Measurements from ENCODE around the gene ITPRIPL1. TPM values are rescaled to one million over a fixed set of nuclear protein-coding genes. Genes with fewer than 3 reads are reported as not detected.
A peak's percentile ranks its signal among the peaks of the same experiment; 100 is the strongest.

ITPRIPL1 gene
- total RNA-seq, 1 donor = 4.7 TPM

DNA sequence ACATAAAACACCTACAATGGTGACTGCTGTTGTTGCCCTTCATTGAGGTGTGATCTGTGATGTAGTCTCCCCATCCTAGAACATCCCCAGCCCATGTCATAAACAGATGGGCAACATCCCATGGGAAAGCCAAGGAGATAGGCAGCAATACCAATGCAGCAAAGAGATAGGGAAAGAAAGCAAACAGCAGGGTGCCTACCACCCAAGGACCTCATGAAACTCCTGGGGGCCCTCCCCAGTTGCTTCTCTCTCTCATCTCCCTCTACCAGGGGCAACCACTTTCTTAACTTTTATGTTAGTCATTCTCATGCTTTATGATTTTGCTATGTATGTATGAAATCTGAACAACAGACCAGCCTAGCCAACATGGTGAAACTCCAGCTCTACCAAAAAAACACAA, 8.1 kb upstream of the ITPRIPL1 start:
- Histone ChIP-seq H3K4me1 (ENCODE audit: insufficient read depth, low read length) (peaks cover 51% of the 10 kb centered on the region), H3K4me3 (ENCODE audit: low read length) (no peak overlapping the region), H3K9me3 (ENCODE audit: low read depth, low read length) (no peaks in the 10 kb centered on the region), H3K27me3 (ENCODE audit: insufficient read depth, low read length) (no peaks in the 10 kb centered on the region)

GRCh38 chr2:96317584-96317997, 7.5 kb upstream of the ITPRIPL1 start:
- peaks cover 57% of the 10 kb centered on the region for H3K4me1 ChIP-seq (ENCODE audit: insufficient read depth, low read length)
- no peaks in the 10 kb centered on the region for H3K27me3 ChIP-seq (ENCODE audit: insufficient read depth, low read length)

DNA sequence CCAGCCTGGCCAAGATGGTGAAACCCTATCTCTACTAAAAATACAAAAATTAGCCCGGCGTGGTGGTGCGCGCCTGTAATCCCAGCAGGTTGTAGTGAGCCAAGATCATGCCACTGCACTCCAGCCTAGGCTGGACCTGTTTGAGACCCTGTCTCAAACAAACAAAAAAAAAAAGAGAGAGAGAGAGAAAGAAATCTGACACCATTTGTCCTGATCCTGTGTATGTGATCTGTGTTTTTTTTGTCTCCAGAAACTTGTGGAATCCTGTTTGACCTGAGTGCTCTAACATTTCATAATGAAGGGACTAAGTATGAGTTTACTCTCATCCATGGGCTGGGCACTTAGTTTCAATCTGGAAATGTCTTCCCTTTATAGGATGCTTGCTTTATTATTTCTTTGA, 6.4 kb upstream of the ITPRIPL1 start:
- Histone ChIP-seq H3K9me3 (ENCODE audit: low read depth, low read length) (no peaks in the 10 kb centered on the region), H3K4me3 (ENCODE audit: low read length) (no peak overlapping the region), H3K27me3 (ENCODE audit: insufficient read depth, low read length) (no peaks in the 10 kb centered on the region), H3K4me1 (ENCODE audit: insufficient read depth, low read length) (peaks cover 59% of the 10 kb centered on the region)

More at GRCh38 chr2:96317584-96317997, 7.5 kb upstream of the ITPRIPL1 start:
- Histone ChIP-seq H3K4me3 (ENCODE audit: low read length) (no peak overlapping the region), H3K9me3 (ENCODE audit: low read depth, low read length) (no peaks in the 10 kb centered on the region)

- peaks cover 61% of the 10 kb centered on the region for H3K4me1 ChIP-seq (ENCODE audit: insufficient read depth, low read length)
- no peak overlapping the region for H3K4me3 ChIP-seq (ENCODE audit: low read length)
- H3K9me3 ChIP-seq (ENCODE audit: low read depth, low read length) = no peaks in the 10 kb centered on the region
- H3K27me3 ChIP-seq (ENCODE audit: insufficient read depth, low read length) = no peaks in the 10 kb centered on the region
Measured at GRCh38 chr2:96319396-96319795, 5.7 kb upstream of the ITPRIPL1 start.

DNA sequence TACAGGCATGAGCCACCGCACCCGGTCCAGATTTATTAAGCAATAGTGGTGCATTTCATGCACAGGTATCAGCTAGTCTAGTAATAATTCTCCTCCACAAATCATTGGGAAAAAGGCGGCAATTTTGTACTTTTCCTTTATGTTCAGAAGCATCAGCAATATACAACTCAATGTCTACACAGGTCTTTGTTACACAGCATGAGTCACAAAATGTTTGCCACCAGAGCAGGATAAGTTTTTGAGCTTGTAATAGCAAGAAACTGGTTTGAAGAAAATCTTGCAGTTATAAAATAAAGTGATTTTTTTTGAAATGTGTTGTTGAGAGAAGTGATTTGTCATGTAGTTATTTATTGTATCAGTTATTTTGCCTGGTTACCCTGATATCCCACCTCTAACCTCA, 4.8 kb upstream of the ITPRIPL1 start:
- H3K4me3 ChIP-seq (ENCODE audit: low read length) = peak overlapping the region; percentile 67
- peaks cover 63% of the 10 kb centered on the region for H3K4me1 ChIP-seq (ENCODE audit: insufficient read depth, low read length)
- no peaks in the 10 kb centered on the region for H3K27me3 ChIP-seq (ENCODE audit: insufficient read depth, low read length)
- no peaks in the 10 kb centered on the region for H3K9me3 ChIP-seq (ENCODE audit: low read depth, low read length)

DNA sequence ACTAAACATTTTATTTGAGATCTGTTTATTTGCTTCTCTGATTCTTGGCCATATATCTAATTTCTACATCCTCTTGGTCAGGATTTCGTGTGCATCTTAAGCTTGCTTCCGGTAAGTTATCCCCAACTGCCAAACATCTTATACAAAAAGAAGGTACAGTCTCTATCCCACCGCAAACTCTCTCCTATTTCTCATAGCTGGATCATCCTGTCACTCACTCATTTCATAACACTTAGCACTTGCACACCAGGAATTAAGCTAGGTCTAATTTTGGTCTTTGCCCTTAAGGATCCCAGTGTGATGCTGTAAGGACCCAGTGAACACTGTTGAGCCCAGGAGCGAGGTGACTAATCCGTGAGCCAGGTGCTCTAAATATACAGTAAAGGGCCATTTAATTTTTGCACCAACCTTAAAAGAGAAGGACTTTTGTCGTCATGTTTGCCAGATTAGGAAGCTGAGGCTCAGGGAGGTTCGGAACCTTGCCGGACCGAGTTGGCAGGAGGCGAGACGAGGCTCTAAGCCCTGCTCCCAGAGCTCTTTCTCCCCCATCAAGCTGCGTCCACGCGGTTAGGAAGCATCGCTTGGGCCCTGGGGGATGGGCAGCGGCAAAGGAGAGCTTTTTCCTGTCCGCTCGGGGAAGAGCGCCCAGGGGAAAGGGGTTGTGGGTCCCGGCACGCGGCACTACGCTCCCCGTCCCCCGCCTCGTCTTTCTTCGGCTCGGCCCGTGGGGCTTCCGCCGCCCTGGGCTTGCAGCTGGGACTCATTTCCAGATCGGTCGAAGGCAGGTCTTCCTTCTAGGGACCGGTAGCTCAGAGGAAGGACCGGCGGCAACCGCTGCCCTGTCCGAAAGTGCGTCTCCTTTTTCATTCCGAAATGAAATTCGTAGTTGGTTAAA, 4.1 kb upstream of the ITPRIPL1 start:
- Histone ChIP-seq H3K4me1 (ENCODE audit: insufficient read depth, low read length) (peaks cover 62% of the 10 kb centered on the region), H3K9me3 (ENCODE audit: low read depth, low read length) (no peaks in the 10 kb centered on the region), H3K27me3 (ENCODE audit: insufficient read depth, low read length) (no peaks in the 10 kb centered on the region), H3K4me3 (ENCODE audit: low read length) (peak overlapping the region; percentile 67)

GRCh38 chr2:96323849-96324248, 1.3 kb upstream of the ITPRIPL1 start:
- peaks cover 60% of the 10 kb centered on the region for H3K4me1 ChIP-seq (ENCODE audit: insufficient read depth, low read length)
- no peaks in the 10 kb centered on the region for H3K9me3 ChIP-seq (ENCODE audit: low read depth, low read length)
- H3K4me3 ChIP-seq (ENCODE audit: low read length) = no peak overlapping the region
- no peaks in the 10 kb centered on the region for H3K27me3 ChIP-seq (ENCODE audit: insufficient read depth, low read length)

DNA sequence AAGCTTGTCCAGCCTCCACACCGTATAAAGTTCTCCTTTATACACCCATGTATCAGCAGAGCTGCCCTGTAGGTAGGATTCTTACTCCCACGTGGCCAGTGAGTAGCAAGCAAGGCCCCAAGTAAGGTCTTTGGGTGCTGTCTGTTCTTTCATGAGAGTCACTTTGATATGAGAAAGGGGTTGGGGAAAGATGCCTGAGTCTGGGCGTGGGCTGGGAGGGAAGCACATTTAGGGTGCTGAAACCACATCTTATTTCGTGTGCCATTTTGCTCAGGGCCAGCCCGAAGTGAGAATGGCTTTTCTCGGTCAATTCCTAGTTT, 436 bp upstream of the ITPRIPL1 start:
- Histone ChIP-seq H3K4me3 (ENCODE audit: low read length) (peak overlapping the region; percentile 48), H3K27me3 (ENCODE audit: insufficient read depth, low read length) (no peaks in the 10 kb centered on the region), H3K4me1 (ENCODE audit: insufficient read depth, low read length) (peaks cover 52% of the 10 kb centered on the region), H3K9me3 (ENCODE audit: low read depth, low read length) (no peaks in the 10 kb centered on the region)

DNA sequence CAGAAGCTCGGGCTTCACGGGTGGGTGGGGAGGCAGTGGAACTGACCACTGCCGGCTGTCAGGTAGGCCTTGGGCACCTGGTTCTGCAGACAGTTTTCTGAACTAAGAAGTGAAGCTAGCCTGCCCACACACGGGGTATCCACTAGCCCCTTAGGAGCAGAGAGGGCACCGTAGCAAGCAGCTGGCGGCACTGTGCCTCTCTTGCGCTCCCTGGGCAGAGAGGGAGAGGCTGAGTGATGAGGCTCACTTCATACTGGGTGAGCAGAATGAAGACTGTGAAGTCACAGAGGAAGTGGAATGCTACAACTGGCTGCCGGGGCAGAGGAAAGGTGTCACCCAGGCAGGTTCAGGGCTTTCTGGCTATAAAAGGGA, 753 bp downstream of the ITPRIPL1 start:
- peak overlapping the region; percentile 48 for H3K4me3 ChIP-seq (ENCODE audit: low read length)
- H3K27me3 ChIP-seq (ENCODE audit: insufficient read depth, low read length) = no peaks in the 10 kb centered on the region
- no peaks in the 10 kb centered on the region for H3K9me3 ChIP-seq (ENCODE audit: low read depth, low read length)
- peaks cover 43% of the 10 kb centered on the region for H3K4me1 ChIP-seq (ENCODE audit: insufficient read depth, low read length)

- no peak overlapping the region for H3K4me3 ChIP-seq (ENCODE audit: low read length)
Measured at GRCh38 chr2:96326564-96326963, 1.4 kb downstream of the ITPRIPL1 start.

GRCh38 chr2:96326990-96327820, 2.1 kb downstream of the ITPRIPL1 start:
- Histone ChIP-seq H3K4me1 (ENCODE audit: insufficient read depth, low read length) (peaks cover 30% of the 10 kb centered on the region), H3K27me3 (ENCODE audit: insufficient read depth, low read length) (no peaks in the 10 kb centered on the region), H3K4me3 (ENCODE audit: low read length) (no peak overlapping the region), H3K9me3 (ENCODE audit: low read depth, low read length) (no peaks in the 10 kb centered on the region)

More at GRCh38 chr2:96326564-96326963, 1.4 kb downstream of the ITPRIPL1 start:
- no peaks in the 10 kb centered on the region for H3K9me3 ChIP-seq (ENCODE audit: low read depth, low read length)
- no peaks in the 10 kb centered on the region for H3K27me3 ChIP-seq (ENCODE audit: insufficient read depth, low read length)
- H3K4me1 ChIP-seq (ENCODE audit: insufficient read depth, low read length) = peaks cover 36% of the 10 kb centered on the region

DNA sequence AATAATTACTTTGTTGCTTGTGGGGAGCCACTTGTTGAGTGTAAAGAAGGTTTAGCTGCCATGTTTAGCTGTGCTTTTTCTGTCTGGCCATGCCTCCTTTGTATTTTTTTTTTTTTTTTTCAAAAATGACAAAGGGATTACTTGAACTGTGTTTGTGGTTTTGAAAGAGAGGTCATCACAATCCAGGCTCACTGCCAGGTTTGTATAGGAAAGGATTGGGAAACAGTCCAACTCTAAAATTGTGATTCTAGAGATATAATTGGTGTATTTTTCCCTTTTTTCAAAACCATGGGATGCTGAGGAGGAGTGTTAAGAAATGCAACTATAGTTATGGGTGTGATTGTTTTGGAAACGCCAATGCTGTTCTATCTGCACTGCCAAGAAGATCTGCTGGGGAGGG, 4.3 kb downstream of the ITPRIPL1 start:
- peaks cover 21% of the 10 kb centered on the region for H3K4me1 ChIP-seq (ENCODE audit: insufficient read depth, low read length)
- H3K4me3 ChIP-seq (ENCODE audit: low read length) = no peak overlapping the region
- H3K9me3 ChIP-seq (ENCODE audit: low read depth, low read length) = no peaks in the 10 kb centered on the region
- no peaks in the 10 kb centered on the region for H3K27me3 ChIP-seq (ENCODE audit: insufficient read depth, low read length)

- H3K9me3 ChIP-seq (ENCODE audit: low read depth, low read length) = no peaks in the 10 kb centered on the region
- no peaks in the 10 kb centered on the region for H3K27me3 ChIP-seq (ENCODE audit: insufficient read depth, low read length)
- peaks cover 20% of the 10 kb centered on the region for H3K4me1 ChIP-seq (ENCODE audit: insufficient read depth, low read length)
- H3K4me3 ChIP-seq (ENCODE audit: low read length) = no peak overlapping the region
Measured at GRCh38 chr2:96329874-96330273, 4.8 kb downstream of the ITPRIPL1 start.

GRCh38 chr2:96330407-96330806, 5.3 kb downstream of the ITPRIPL1 start:
- no peaks in the 10 kb centered on the region for H3K9me3 ChIP-seq (ENCODE audit: low read depth, low read length)
- H3K27me3 ChIP-seq (ENCODE audit: insufficient read depth, low read length) = no peaks in the 10 kb centered on the region
- H3K4me1 ChIP-seq (ENCODE audit: insufficient read depth, low read length) = peaks cover 22% of the 10 kb centered on the region
- H3K4me3 ChIP-seq (ENCODE audit: low read length) = no peak overlapping the region

GRCh38 chr2:96333708-96334107, 8.6 kb downstream of the ITPRIPL1 start:
- peaks cover 26% of the 10 kb centered on the region for H3K4me1 ChIP-seq (ENCODE audit: insufficient read depth, low read length)
- no peaks in the 10 kb centered on the region for H3K27me3 ChIP-seq (ENCODE audit: insufficient read depth, low read length)
- no peak overlapping the region for H3K4me3 ChIP-seq (ENCODE audit: low read length)

More at GRCh38 chr2:96333708-96334107, 8.6 kb downstream of the ITPRIPL1 start:
- H3K9me3 ChIP-seq (ENCODE audit: low read depth, low read length) = no peaks in the 10 kb centered on the region

Data from mononuclear cell (primary cell).